GM12878 (cell line): ENCODE results near the gene PLPPR2. TPM values are rescaled to one million over a fixed set of nuclear protein-coding genes. Genes with fewer than 3 reads are reported as not detected.

ENCODE experiments used
- ATF7 ChIP-seq: fragments of 450-650 bp; IDR thresholded peaks from 2 replicates; pipeline ENCODE4 v1.6.1; 2016; ENCODE audit warnings: low read depth, mild to moderate bottlenecking
- CREB1 ChIP-seq: IDR thresholded peaks from 2 replicates; pipeline ENCODE4 v1.6.1; 2012; ENCODE audit warnings: low read depth, mild to moderate bottlenecking, inconsistent platforms
- EED ChIP-seq: sonication (generic); IDR thresholded peaks from 2 replicates; pipeline ENCODE4 v1.6.1; 2016; ENCODE audit warnings: antibody characterized with exemption, low read depth
- EGR1 ChIP-seq, 2 experiments: IDR thresholded peaks; 1 replicate in 1 of 2; 2 replicates in 1 of 2; pipeline ENCODE4 v1.6.1; 2011 to 2012; ENCODE audit warnings: low read depth in 2 of 2, low read length in 2 of 2, borderline replicate concordance in 1 of 2, mild to moderate bottlenecking in 1 of 2, moderate library complexity in 1 of 2
- FOS ChIP-seq: IDR thresholded peaks from 3 replicates; pipeline ENCODE4 v1.6.1; 2011; ENCODE audit warnings: borderline replicate concordance; ENCODE audit not compliant: insufficient read length; ENCODE audit errors: extremely low read depth
- HDAC6 ChIP-seq: fragments of 200-600 bp; sonication (generic); IDR thresholded peaks from one replicate; pipeline ENCODE4 v1.8.0; 2017; ENCODE audit warnings: antibody characterized with exemption; ENCODE audit not compliant: unreplicated experiment
- HDGF ChIP-seq: fragments of 450-650 bp; IDR thresholded peaks from 2 replicates; pipeline ENCODE4 v1.6.1; 2016; ENCODE audit warnings: antibody characterized with exemption
- IRF4 ChIP-seq: IDR thresholded peaks from 2 replicates; pipeline ENCODE4 v1.6.1; 2011; ENCODE audit warnings: low read depth, low read length
- MEF2A ChIP-seq: IDR thresholded peaks from 2 replicates; pipeline ENCODE4 v1.6.1; 2011; ENCODE audit warnings: low read depth, mild to moderate bottlenecking, low read length, moderate library complexity; ENCODE audit not compliant: insufficient read depth
- NFYB ChIP-seq: IDR thresholded peaks from 2 replicates; pipeline ENCODE4 v1.6.1; 2011; ENCODE audit warnings: low read depth, mild to moderate bottlenecking, low read length, improper control_type of control experiment, moderate library complexity; ENCODE audit not compliant: insufficient read depth
- NR2C2 ChIP-seq: IDR thresholded peaks from 2 replicates; pipeline ENCODE4 v1.6.1; 2011; ENCODE audit warnings: borderline replicate concordance, low read depth; ENCODE audit not compliant: control insufficient read depth, insufficient read length
- PAX8 ChIP-seq: fragments of 450-650 bp; IDR thresholded peaks from 2 replicates; pipeline ENCODE4 v1.6.1; 2017; ENCODE audit warnings: mild to moderate bottlenecking, moderate library complexity
- POLR2A ChIP-seq: IDR thresholded peaks from 2 replicates; pipeline ENCODE4 v1.6.1; 2011; ENCODE audit warnings: low read depth, mild to moderate bottlenecking, low read length
- POLR2AphosphoS5 ChIP-seq: IDR thresholded peaks from 2 replicates; pipeline ENCODE4 v1.6.1; 2011; ENCODE audit warnings: mild to moderate bottlenecking, low read length, inconsistent platforms
- POU2F2 ChIP-seq: IDR thresholded peaks from 3 replicates; pipeline ENCODE4 v1.6.1; 2011; ENCODE audit warnings: low read depth, mild to moderate bottlenecking, low read length, borderline replicate concordance
- RAD21 ChIP-seq: IDR thresholded peaks from 2 replicates; pipeline ENCODE4 v1.6.1; 2011; ENCODE audit warnings: mild to moderate bottlenecking, low read depth, low read length, moderate library complexity; ENCODE audit not compliant: insufficient read depth
- RFX5 ChIP-seq: IDR thresholded peaks from 2 replicates; pipeline ENCODE4 v1.6.1; 2011; ENCODE audit warnings: low read depth, low read length, improper control_type of control experiment
- SIN3A ChIP-seq: IDR thresholded peaks from 2 replicates; pipeline ENCODE4 v1.6.1; 2012; ENCODE audit warnings: low read depth, low read length, improper control_type of control experiment
- SMARCA5 ChIP-seq: fragments of 450-650 bp; IDR thresholded peaks from 2 replicates; pipeline ENCODE4 v1.6.1; 2017; ENCODE audit warnings: mild to moderate bottlenecking
- SMC3 ChIP-seq: IDR thresholded peaks from 2 replicates; pipeline ENCODE4 v1.6.1; 2011; ENCODE audit warnings: low read length, improper control_type of control experiment, borderline replicate concordance
- TARDBP ChIP-seq: IDR thresholded peaks from 2 replicates; pipeline ENCODE4 v1.6.1; 2016; ENCODE audit warnings: borderline replicate concordance
- YY1 ChIP-seq: IDR thresholded peaks from 2 replicates; pipeline ENCODE4 v1.6.1; 2011; ENCODE audit warnings: low read depth, mild to moderate bottlenecking, low read length
- ZNF207 ChIP-seq: fragments of 450-650 bp; IDR thresholded peaks from 2 replicates; pipeline ENCODE4 v1.6.1; 2014; ENCODE audit warnings: antibody characterized with exemption, mild to moderate bottlenecking, borderline replicate concordance
- ZSCAN29 ChIP-seq: fragments of 450-650 bp; IDR thresholded peaks from 2 replicates; pipeline ENCODE4 v1.6.1; 2017; ENCODE audit warnings: mild to moderate bottlenecking, moderate library complexity
- polyA plus RNA-seq, 11 experiments: library from polyadenylated mRNA; depleted of rRNA in 4 of 11; unstranded in 6 of 11; stranded (reverse) in 5 of 11; fragments of >200 nt; fragmentation: Nextera tagmentation in 4 of 11; fragmentation: Illumina TruSeq in 1 of 11; extraction: Ambion mirVana in 4 of 11; extraction: Trizol in 1 of 11; gene quantifications; 1 replicate in 1 of 11; 2 replicates in 10 of 11; pipeline versions ENCODE4 v1.2.1 to v1.2.3, GENCODE V29; 2011 to 2016; ENCODE audit warnings: inconsistent platforms in 2 of 11, missing spikeins in 2 of 11, low read depth in 1 of 11
- total RNA-seq, 4 experiments: library from RNA; depleted of rRNA in 3 of 4; stranded (reverse); fragments of >200 nt in 3 of 4; fragmentation: Illumina TruSeq in 1 of 4; extraction: Trizol in 1 of 4; gene quantifications; 2 replicates each; pipeline versions ENCODE4 v1.2.1 to v1.2.3, GENCODE V29; 2013 to 2021
- TF ChIP-seq, protein P1 (sequence below): fragments of 450-650 bp; IDR thresholded peaks from 2 replicates; pipeline ENCODE4 v1.6.1; 2016; ENCODE audit warnings: mild to moderate bottlenecking
- TF ChIP-seq, protein P2 (sequence below): fragments of 450-650 bp; IDR thresholded peaks from 2 replicates; pipeline ENCODE4 v1.6.1; 2017; ENCODE audit warnings: mild to moderate bottlenecking, moderate library complexity

The PLPPR2 gene
- total and polyA plus RNA-seq, 10 of the 15 experiments (the other 5 are each of a cell fraction or from before 2014, with no cell fraction given) = 0.09 to 2.8 (median 0.70) TPM

DNA sequence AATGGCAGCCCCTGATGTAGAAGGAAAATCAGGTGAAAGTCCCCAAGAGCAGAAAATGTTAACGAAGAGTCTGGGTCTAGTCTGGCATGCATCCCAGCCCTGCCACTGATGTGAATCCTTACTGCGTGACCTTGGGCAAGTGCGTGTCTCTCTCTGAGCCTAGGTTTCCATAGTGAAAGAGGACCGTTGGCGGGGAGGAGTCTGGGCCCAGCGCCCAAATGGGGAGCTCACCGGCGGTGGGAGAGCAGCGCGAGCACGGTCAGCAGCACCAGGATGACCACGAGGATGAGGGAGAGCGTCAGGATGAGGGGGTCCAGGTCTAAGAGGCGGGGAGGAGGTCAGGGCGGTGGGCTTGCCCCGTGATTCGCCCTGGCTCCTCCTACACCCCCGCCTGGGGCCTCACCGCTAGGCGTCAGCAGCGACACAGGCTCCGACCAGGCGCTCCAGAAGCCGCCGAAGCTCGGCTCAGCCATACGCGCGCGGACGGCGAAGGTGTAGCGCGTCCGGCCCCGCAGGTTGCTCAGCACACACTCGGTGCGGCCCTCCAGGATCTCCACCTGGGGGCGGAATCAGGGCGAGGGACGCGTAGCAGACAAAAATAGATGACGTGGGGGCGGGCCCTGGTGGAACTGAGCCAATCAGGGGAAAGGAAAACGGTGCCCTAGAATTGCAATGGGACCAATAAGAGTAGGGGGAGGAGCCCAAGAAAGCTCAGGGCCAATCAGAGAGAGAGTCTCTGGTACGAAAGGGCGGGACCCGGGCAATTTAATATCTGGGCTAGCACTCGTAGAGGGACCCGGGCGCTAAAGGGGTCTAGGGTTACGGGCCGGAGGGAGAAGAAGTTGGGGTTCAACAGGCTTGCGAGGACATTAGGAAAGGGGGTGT, 25.7 kb downstream of the PLPPR2 start (continued):
- TF ChIP-seq POLR2AphosphoS5 (peak; percentile 68; the same call in 1 of the 2 replicates), ATF7 (peak; percentile 62; the same call in 1 of the 2 replicates), TARDBP (peak; percentile 77; the same call in 1 of the 2 replicates), FOS (peak; percentile 56), ZNF207 (peak; percentile 91), EED (0 out of 2 replicates have a peak, but pooled peaks have one; percentile 18), POLR2A (peak; percentile 89), ZSCAN29 (no peak), MEF2A (peak; percentile 91), YY1 (peak; percentile 65; the same call in 1 of the 2 replicates), POU2F2 (peak; percentile 5; the same call in 1 of the 3 replicates), HDAC6 (no peak), NR2C2 (no peak), CREB1 (peak; percentile 92), SMARCA5 (peak; percentile 93), SIN3A (peak; percentile 97), PAX8 (no peak), HDGF (peak; percentile 56; the same call in 1 of the 2 replicates), RAD21 (peak; percentile 58), IRF4 (no peak), RFX5 (no peak), SMC3 (peak; percentile 50; the same call in 1 of the 2 replicates), NFYB (peak; percentile 86), EGR1 (IDR thresholded peaks at IDR 0.05; ENCODE audit: borderline replicate concordance in 1 of 2, low read depth in 2 of 2, low read length in 2 of 2) (peak in 1 of 2 experiments; percentile 77; a peak in 2 of 3 replicates)
- TF ChIP-seq, protein P1, sequence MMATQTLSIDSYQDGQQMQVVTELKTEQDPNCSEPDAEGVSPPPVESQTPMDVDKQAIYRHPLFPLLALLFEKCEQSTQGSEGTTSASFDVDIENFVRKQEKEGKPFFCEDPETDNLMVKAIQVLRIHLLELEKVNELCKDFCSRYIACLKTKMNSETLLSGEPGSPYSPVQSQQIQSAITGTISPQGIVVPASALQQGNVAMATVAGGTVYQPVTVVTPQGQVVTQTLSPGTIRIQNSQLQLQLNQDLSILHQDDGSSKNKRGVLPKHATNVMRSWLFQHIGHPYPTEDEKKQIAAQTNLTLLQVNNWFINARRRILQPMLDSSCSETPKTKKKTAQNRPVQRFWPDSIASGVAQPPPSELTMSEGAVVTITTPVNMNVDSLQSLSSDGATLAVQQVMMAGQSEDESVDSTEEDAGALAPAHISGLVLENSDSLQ = peak; percentile 60
- TF ChIP-seq, protein P2, sequence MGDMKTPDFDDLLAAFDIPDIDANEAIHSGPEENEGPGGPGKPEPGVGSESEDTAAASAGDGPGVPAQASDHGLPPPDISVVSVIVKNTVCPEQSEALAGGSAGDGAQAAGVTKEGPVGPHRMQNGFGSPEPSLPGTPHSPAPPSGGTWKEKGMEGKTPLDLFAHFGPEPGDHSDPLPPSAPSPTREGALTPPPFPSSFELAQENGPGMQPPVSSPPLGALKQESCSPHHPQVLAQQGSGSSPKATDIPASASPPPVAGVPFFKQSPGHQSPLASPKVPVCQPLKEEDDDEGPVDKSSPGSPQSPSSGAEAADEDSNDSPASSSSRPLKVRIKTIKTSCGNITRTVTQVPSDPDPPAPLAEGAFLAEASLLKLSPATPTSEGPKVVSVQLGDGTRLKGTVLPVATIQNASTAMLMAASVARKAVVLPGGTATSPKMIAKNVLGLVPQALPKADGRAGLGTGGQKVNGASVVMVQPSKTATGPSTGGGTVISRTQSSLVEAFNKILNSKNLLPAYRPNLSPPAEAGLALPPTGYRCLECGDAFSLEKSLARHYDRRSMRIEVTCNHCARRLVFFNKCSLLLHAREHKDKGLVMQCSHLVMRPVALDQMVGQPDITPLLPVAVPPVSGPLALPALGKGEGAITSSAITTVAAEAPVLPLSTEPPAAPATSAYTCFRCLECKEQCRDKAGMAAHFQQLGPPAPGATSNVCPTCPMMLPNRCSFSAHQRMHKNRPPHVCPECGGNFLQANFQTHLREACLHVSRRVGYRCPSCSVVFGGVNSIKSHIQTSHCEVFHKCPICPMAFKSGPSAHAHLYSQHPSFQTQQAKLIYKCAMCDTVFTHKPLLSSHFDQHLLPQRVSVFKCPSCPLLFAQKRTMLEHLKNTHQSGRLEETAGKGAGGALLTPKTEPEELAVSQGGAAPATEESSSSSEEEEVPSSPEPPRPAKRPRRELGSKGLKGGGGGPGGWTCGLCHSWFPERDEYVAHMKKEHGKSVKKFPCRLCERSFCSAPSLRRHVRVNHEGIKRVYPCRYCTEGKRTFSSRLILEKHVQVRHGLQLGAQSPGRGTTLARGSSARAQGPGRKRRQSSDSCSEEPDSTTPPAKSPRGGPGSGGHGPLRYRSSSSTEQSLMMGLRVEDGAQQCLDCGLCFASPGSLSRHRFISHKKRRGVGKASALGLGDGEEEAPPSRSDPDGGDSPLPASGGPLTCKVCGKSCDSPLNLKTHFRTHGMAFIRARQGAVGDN = peak; percentile 49; the same call in 1 of the 2 replicates
